Ishikawa (cell line): ENCODE data around the gene FAM117B.

ENCODE experiments used
- CEBPB ChIP-seq: IDR thresholded peaks from 2 replicates; pipeline ENCODE4 v1.6.1; 2012
- CREB1 ChIP-seq: IDR thresholded peaks from 2 replicates; pipeline ENCODE4 v1.6.1; 2012; ENCODE audit warnings: low read depth
- EGR1 ChIP-seq: IDR thresholded peaks from 2 replicates; pipeline ENCODE4 v1.6.1; 2012
- EP300 ChIP-seq: IDR thresholded peaks from 2 replicates; pipeline ENCODE4 v1.6.1; 2012; ENCODE audit warnings: borderline replicate concordance
- FOXM1 ChIP-seq: IDR thresholded peaks from 2 replicates; pipeline ENCODE4 v1.6.1; 2012; ENCODE audit warnings: low read depth, borderline replicate concordance
- NFIC ChIP-seq: IDR thresholded peaks from 2 replicates; pipeline ENCODE4 v1.6.1; 2012
- RAD21 ChIP-seq: IDR thresholded peaks from 2 replicates; pipeline ENCODE4 v1.6.1; 2012; ENCODE audit warnings: low read depth
- TAF1 ChIP-seq: IDR thresholded peaks from 2 replicates; pipeline ENCODE4 v1.6.1; 2012; ENCODE audit warnings: low read depth, mild to moderate bottlenecking
- TCF12 ChIP-seq: IDR thresholded peaks from 2 replicates; pipeline ENCODE4 v1.6.1; 2012; ENCODE audit warnings: low read depth
- TEAD4 ChIP-seq: IDR thresholded peaks from 2 replicates; pipeline ENCODE4 v1.6.1; 2012
- YY1 ChIP-seq: IDR thresholded peaks from 2 replicates; pipeline ENCODE4 v1.6.1; 2012; ENCODE audit warnings: low read depth
- ZBTB7A ChIP-seq: IDR thresholded peaks from 2 replicates; pipeline ENCODE4 v1.6.1; 2012; ENCODE audit warnings: low read depth
- TF ChIP-seq, protein P1 (sequence below): IDR thresholded peaks from 2 replicates; pipeline ENCODE4 v1.6.1; 2012; ENCODE audit warnings: low read depth, mild to moderate bottlenecking
- TF ChIP-seq, protein P2 (sequence below): IDR thresholded peaks from 2 replicates; pipeline ENCODE4 v1.6.1; 2012
- TF ChIP-seq, protein P3 (sequence below): IDR thresholded peaks from 2 replicates; pipeline ENCODE4 v1.6.1; 2012

Gene FAM117B

DNA sequence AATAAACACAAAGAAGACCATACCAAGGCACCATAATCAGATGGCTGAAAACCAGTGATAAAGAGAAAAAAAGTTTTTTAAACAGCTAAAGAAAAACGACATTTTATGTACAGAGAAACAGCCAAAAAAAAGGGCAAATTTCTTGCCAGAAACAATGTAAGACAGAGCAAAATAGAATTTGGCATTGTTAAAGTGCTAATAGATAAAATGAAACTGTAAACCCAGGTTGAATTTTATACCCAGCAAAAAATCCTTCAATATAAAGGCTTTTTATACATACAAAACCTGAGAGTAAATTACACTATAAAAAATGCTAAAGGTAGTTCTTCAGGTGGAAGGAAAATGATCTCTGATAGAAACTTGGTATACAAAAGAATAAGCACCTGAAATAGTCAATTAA is 45.7 kb downstream of the FAM117B start:
- no peak for TF ChIP-seq NFIC
- TF ChIP-seq, protein P1, sequence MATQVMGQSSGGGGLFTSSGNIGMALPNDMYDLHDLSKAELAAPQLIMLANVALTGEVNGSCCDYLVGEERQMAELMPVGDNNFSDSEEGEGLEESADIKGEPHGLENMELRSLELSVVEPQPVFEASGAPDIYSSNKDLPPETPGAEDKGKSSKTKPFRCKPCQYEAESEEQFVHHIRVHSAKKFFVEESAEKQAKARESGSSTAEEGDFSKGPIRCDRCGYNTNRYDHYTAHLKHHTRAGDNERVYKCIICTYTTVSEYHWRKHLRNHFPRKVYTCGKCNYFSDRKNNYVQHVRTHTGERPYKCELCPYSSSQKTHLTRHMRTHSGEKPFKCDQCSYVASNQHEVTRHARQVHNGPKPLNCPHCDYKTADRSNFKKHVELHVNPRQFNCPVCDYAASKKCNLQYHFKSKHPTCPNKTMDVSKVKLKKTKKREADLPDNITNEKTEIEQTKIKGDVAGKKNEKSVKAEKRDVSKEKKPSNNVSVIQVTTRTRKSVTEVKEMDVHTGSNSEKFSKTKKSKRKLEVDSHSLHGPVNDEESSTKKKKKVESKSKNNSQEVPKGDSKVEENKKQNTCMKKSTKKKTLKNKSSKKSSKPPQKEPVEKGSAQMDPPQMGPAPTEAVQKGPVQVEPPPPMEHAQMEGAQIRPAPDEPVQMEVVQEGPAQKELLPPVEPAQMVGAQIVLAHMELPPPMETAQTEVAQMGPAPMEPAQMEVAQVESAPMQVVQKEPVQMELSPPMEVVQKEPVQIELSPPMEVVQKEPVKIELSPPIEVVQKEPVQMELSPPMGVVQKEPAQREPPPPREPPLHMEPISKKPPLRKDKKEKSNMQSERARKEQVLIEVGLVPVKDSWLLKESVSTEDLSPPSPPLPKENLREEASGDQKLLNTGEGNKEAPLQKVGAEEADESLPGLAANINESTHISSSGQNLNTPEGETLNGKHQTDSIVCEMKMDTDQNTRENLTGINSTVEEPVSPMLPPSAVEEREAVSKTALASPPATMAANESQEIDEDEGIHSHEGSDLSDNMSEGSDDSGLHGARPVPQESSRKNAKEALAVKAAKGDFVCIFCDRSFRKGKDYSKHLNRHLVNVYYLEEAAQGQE, result no peak
- no peak for TF ChIP-seq RAD21
- TF ChIP-seq EP300, result no peak
- no peak for TF ChIP-seq TAF1
- TF ChIP-seq CEBPB, result no peak

DNA sequence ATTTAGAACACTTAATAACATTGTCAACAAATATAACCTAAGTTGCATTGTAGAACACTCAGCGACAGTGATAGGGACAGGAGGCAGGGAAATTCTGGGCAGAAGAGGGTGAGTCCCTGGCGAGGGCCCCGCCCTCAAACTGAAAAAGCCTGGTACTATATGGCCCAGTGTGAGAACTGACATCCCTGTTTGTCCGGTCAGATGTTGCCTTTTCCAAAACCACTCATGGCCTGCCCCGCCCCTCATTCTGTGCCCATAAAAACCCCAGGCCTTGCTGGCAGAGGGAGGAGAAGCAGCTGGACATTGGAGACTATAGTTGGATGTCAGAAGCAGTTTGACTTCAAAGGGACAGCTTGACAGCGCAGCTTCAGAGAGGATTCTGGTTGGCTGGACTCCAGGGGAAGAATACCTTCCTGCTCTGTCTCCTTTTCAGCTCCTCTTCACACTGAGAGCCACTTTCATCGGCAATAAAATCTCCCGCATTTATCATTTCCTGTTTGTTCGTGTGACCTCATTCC is 47.0 kb downstream of the FAM117B start:
- TF ChIP-seq, protein P2, sequence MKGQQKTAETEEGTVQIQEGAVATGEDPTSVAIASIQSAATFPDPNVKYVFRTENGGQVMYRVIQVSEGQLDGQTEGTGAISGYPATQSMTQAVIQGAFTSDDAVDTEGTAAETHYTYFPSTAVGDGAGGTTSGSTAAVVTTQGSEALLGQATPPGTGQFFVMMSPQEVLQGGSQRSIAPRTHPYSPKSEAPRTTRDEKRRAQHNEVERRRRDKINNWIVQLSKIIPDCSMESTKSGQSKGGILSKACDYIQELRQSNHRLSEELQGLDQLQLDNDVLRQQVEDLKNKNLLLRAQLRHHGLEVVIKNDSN, result no peak
- TF ChIP-seq ZBTB7A (no peak), EGR1 (no peak), YY1 (no peak), CEBPB (no peak), EP300 (no peak), TCF12 (no peak), RAD21 (no peak), TEAD4 (no peak), NFIC (no peak), TAF1 (no peak)
- TF ChIP-seq, protein P1, result no peak
- TF ChIP-seq, protein P3, sequence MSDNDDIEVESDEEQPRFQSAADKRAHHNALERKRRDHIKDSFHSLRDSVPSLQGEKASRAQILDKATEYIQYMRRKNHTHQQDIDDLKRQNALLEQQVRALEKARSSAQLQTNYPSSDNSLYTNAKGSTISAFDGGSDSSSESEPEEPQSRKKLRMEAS, result no peak

DNA sequence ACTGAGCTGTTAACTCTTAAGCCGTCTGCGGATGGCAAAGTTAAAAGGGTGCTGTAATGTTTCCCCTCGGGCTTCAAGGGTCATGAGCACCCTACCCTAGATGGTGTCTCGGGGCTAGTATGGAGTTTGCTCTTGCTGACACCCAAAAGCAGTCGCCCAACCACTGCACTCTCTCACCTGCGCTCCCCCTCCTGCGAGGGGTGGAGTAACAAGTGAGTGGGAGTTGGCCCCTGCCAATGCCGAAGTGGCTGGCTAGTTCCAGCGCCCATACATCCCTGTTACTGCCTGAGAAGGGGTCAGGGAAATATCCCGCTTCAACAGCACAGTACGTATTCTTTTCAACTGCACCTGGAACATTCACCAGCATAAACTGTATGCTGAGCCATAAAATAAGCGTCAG is 47.5 kb downstream of the FAM117B start:
- TF ChIP-seq CREB1 (no peak), TCF12 (no peak), NFIC (no peak), CEBPB (no peak)
- TF ChIP-seq, protein P3, result no peak
- TF ChIP-seq, protein P1, result no peak

DNA sequence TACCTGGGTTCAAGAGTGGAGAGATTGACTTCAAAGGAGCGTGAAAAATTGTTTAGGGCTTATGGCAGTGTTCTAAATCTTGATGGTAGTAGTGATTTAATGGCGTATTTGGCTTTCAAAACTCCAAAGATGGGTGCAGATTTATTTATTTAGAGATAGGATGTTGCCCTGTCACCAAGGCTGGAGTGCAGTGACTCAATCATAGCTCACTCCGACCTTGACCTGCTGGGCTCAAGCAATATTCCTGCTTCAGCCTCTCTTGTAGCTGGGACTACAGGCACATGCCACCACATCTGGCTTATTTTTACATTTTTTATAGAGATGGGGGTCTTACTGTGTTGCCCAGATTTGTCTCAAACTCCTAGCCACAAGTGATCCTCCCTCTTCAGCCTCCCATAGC is 52.5 kb downstream of the FAM117B start:
- TF ChIP-seq YY1 (no peak), FOXM1 (no peak), CEBPB (no peak), TCF12 (no peak)
- TF ChIP-seq, protein P2, result no peak

DNA sequence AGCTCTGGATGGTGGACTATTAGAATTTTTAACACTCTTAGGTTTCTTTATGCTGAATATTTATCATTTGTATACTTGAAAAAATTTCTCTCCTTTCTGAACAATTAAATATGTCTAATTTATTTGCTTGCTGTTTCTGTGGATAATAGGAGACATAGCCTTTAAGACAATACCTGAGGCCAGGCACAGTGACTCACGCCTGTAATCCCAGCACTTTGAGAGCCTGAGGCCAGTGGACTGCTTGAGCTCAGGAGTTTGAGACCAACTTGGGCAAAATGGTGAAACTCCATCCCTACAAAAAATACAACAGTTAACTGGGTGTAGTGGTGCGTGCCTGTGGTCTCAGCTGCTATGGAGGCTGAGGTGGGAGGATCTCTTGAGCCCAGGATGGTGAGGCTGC is 54.7 kb downstream of the FAM117B start:
- no peak for TF ChIP-seq CEBPB
- TF ChIP-seq EGR1, result no peak

DNA sequence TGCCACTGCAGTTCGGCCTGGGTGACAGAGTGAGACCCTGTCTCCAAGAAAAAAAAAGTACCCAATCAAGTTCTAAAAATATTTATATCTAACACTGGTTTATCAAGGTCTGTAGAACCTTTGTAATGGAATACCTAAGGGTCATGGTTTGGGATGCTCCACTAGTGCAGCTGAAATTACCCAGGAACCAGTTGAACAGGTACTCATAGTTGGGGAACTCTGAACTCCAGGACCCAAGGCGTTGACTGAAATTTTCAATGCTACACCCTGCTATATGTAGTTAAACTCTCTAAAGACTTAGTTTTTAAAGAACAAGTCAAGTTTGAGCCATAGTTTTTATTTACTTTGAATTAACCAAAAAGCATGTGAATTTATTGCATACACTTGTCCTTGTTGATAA is 55.1 kb downstream of the FAM117B start:
- TF ChIP-seq EGR1 (no peak), CEBPB (no peak), NFIC (no peak), CREB1 (no peak), ZBTB7A (no peak), TCF12 (no peak)
- TF ChIP-seq, protein P2, result no peak
